HG03432 (cell line): ENCODE data around the gene NFX1.

Source experiments
- ATAC-seq: cut with Tn5 transposase; IDR thresholded peaks from one replicate; pipeline ENCODE4 v1.9.1; 2021; ENCODE audit warnings: mild to moderate bottlenecking, moderate library complexity; ENCODE audit not compliant: unreplicated experiment

NFX1 gene

GRCh38 chr9:33265211-33265865 is 25.0 kb upstream of the NFX1 start:
- ATAC-seq = no peak

- no peak for ATAC-seq
Observed at GRCh38 chr9:33267151-33267767, 23.1 kb upstream of the NFX1 start.

- no peak for ATAC-seq
Observed at GRCh38 chr9:33270146-33270545, 20.2 kb upstream of the NFX1 start.

GRCh38 chr9:33272061-33272460 is 18.3 kb upstream of the NFX1 start:
- no peak for ATAC-seq

GRCh38 chr9:33273266-33273971 is 16.9 kb upstream of the NFX1 start:
- no peak for ATAC-seq

GRCh38 chr9:33273972-33274328 is 16.4 kb upstream of the NFX1 start:
- ATAC-seq = no peak

GRCh38 chr9:33277484-33277883 is 12.8 kb upstream of the NFX1 start:
- no peak for ATAC-seq

- no peak for ATAC-seq
Observed at GRCh38 chr9:33285502-33285901, 4.8 kb upstream of the NFX1 start.

- no peak for ATAC-seq
Observed at GRCh38 chr9:33287087-33287490, 3.2 kb upstream of the NFX1 start.

GRCh38 chr9:33288235-33288634 is 2.1 kb upstream of the NFX1 start:
- no peak for ATAC-seq

- no peak for ATAC-seq
Observed at GRCh38 chr9:33288828-33289483, 1.4 kb upstream of the NFX1 start.

- no peak for ATAC-seq
Observed at GRCh38 chr9:33289496-33289895, 820 bp upstream of the NFX1 start.

GRCh38 chr9:33289936-33290246 is 425 bp upstream of the NFX1 start:
- no peak for ATAC-seq

GRCh38 chr9:33291031-33291397 is 698 bp downstream of the NFX1 start:
- ATAC-seq = no peak

GRCh38 chr9:33291901-33292300 is 1.6 kb downstream of the NFX1 start:
- ATAC-seq = no peak

- ATAC-seq = no peak
Observed at GRCh38 chr9:33293782-33294181, 3.5 kb downstream of the NFX1 start.

GRCh38 chr9:33294670-33295432 is 4.5 kb downstream of the NFX1 start:
- no peak for ATAC-seq

- ATAC-seq = peak; percentile 45
Observed at GRCh38 chr9:33295571-33295970, 5.3 kb downstream of the NFX1 start.

GRCh38 chr9:33297432-33297831 is 7.1 kb downstream of the NFX1 start:
- peak; percentile 89 for ATAC-seq

- ATAC-seq = no peak
Observed at GRCh38 chr9:33300546-33300945, 10.2 kb downstream of the NFX1 start.

- ATAC-seq = no peak
Observed at GRCh38 chr9:33304362-33304761, 14.0 kb downstream of the NFX1 start.
